Stomach smooth muscle (tissue), 2 donors: ENCODE data around the gene ZNF407.
A peak's percentile ranks its signal among the peaks of the same experiment; 100 is the strongest.

Experiments used
- H3K27ac ChIP-seq: one replicate; pipeline ENCODE4 v1.7.0; 2013; ENCODE audit warnings: mild to moderate bottlenecking, low read length, inconsistent platforms
- H3K27me3 ChIP-seq, 2 donors: one replicate each; pipeline ENCODE4 v1.7.0; 2013; ENCODE audit warnings: low read length in 2 of 2; ENCODE audit not compliant: insufficient read depth in 2 of 2, control insufficient read depth in 1 of 2
- H3K36me3 ChIP-seq, 2 donors: one replicate each; pipeline ENCODE4 v1.7.0; 2013; ENCODE audit warnings: low read length in 2 of 2; ENCODE audit not compliant: control insufficient read depth in 2 of 2, insufficient read depth in 2 of 2
- H3K4me1 ChIP-seq: one replicate; pipeline ENCODE4 v1.7.0; 2013; ENCODE audit warnings: low read length; ENCODE audit not compliant: control insufficient read depth, insufficient read depth
- H3K4me3 ChIP-seq, 2 donors: one replicate each; pipeline ENCODE4 v1.7.0; 2013; ENCODE audit warnings: low read length in 2 of 2
- H3K9ac ChIP-seq, 2 donors: one replicate each; pipeline ENCODE4 v1.7.0; 2013; ENCODE audit warnings: low read length in 2 of 2, mild to moderate bottlenecking in 1 of 2
- H3K9me3 ChIP-seq, 2 donors: one replicate each; pipeline ENCODE4 v1.7.0; 2013; ENCODE audit warnings: low read length in 2 of 2; ENCODE audit not compliant: control insufficient read depth in 2 of 2
- donor health status: healthy.
- donor health status: Pancreatic carcinoma.

The ZNF407 gene

DNA sequence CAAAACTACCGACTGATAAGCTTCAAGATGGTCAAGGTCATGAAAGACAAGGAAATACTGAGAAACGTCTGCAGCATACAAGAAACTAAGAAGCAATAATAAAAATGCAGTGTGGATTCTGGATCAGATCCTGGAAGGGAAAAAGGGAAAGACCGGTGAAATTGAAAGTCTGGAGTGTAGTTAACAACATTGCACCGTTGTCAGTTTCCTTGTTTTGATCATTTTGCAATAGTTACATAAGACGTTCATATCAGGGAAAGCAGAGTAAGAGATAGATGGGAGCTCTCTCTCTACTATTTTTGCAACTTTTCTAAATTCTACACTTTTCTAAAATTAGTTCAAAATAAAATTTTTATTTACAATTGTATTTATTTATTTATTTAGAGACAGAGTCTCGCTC, 15.0 kb upstream of the ZNF407 start:
- Histone ChIP-seq H3K4me1 (no peaks in the 10 kb centered on the region), H3K27me3 (peaks cover 4 to 7% of the 10 kb centered on the region in 2 donors), H3K36me3 (no peaks in the 10 kb centered on the region), H3K9ac (no peak overlapping the region), H3K27ac (no peak overlapping the region), H3K4me3 (no peak overlapping the region), H3K9me3 (no peaks in the 10 kb centered on the region)

DNA sequence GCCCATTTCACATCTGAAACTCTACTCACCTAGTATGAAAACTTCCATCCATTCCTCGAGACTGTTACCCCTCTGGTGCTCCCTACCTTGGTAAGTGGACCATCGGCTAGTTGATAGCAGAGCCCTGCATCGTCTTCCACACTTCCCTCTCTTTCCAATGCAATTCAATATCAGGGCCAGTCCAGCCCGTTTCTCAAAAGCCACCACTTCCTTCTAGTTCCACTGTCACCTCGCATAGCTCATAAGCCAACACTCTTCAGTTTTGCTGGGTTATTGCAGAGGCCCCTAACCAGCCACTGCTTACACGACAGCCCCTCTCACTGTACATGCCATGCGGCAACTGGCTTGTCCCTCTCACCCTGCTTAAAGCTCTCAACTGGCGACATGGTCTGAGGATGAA, 10.2 kb upstream of the ZNF407 start:
- no peaks in the 10 kb centered on the region for H3K36me3 ChIP-seq
- no peak overlapping the region for H3K9ac ChIP-seq
- no peak overlapping the region for H3K4me3 ChIP-seq
- H3K4me1 ChIP-seq = no peaks in the 10 kb centered on the region
- peaks cover 0 to 4% of the 10 kb centered on the region in 2 donors for H3K27me3 ChIP-seq
- no peak overlapping the region for H3K27ac ChIP-seq
- no peaks in the 10 kb centered on the region for H3K9me3 ChIP-seq

DNA sequence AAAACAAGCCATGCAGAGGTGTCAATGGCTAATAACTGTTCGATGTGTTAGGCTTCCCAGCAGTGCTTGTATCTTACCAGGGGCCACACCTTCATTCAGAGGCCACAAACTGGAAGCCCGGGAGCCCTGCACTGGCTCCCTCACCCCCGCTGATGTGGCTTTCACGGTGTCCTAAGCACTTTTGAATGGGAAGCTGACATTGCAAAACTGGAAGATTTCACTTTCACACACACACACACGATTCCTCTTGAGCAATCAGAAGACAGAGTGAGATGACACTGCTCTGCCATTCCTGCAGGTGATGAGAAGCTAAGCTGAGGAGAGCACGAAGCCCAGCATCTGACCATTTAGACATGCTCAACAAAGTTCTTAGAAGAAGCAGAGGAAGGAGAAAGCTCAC, 8.6 kb upstream of the ZNF407 start:
- Histone ChIP-seq H3K4me1 (no peaks in the 10 kb centered on the region), H3K27me3 (no peaks in the 10 kb centered on the region), H3K36me3 (peaks cover 3 to 10% of the 10 kb centered on the region in 2 donors), H3K9me3 (no peaks in the 10 kb centered on the region), H3K4me3 (no peak overlapping the region), H3K27ac (no peak overlapping the region), H3K9ac (no peak overlapping the region)

DNA sequence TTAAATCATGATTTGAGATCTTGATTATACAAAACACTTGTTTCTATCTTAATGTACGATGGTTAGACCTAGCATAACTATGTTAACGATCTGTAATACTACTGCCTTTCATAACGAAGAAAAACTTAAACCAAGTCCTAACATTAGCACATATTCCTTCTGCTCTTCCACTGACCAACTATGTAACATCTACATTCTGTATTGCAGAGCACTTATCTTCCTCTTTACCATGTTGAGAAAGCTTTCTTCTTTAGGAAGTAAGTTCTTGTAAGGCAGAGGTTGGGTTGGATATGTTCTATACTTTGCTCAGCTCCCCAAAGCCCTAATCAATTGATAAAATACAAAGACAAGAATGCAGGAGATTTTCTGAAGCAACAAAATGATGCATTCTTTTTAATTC, 7.9 kb upstream of the ZNF407 start:
- Histone ChIP-seq H3K27me3 (no peaks in the 10 kb centered on the region), H3K9ac (no peak overlapping the region), H3K27ac (no peak overlapping the region), H3K36me3 (peaks cover 3 to 13% of the 10 kb centered on the region in 2 donors), H3K9me3 (no peaks in the 10 kb centered on the region), H3K4me1 (no peaks in the 10 kb centered on the region), H3K4me3 (no peak overlapping the region)

DNA sequence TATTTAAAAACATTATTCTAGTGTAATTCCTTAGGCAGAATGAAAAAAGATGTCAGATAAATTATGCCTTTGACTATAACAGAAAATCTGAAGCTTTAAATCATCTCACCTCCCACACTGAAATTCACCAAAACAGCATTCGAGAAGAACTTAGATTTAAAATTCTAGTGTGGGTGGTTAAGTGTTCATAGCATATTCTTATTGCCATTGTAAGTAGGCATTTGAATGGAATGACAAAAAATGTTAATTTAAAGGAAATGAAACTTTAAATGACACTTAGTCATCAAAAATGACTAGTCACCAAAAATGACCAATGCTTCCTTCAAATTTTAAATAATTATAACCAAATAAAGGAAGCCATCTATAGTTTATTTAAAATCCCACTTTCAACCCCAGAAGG, 7.0 kb upstream of the ZNF407 start:
- H3K27me3 ChIP-seq = no peaks in the 10 kb centered on the region
- no peak overlapping the region for H3K4me3 ChIP-seq
- H3K27ac ChIP-seq = no peak overlapping the region
- no peak overlapping the region for H3K9ac ChIP-seq
- peaks cover 3 to 16% of the 10 kb centered on the region in 2 donors for H3K36me3 ChIP-seq
- no peaks in the 10 kb centered on the region for H3K9me3 ChIP-seq
- no peaks in the 10 kb centered on the region for H3K4me1 ChIP-seq

DNA sequence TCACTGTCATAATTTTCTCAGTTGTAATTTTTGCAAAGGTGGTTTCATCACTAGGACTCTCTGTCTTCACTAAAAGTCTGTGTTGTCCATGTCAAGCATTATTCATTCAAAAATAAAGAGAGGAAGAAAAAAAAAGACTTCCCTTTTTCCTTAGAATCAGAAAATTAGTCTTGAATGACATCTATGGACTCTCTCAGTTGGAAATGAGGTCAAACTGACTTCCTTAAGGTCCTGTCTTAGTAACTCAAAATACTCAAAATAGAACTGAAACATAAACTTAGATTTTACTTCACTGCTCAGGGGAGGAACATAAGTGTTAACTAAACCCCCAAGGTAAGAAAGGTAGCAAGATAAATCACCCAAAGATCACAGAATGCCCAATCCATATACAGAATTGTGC, 2.2 kb upstream of the ZNF407 start:
- no peak overlapping the region for H3K4me3 ChIP-seq
- H3K9me3 ChIP-seq = no peaks in the 10 kb centered on the region
- peaks cover 17% of the 10 kb centered on the region for H3K4me1 ChIP-seq
- peaks cover 3 to 16% of the 10 kb centered on the region in 2 donors for H3K36me3 ChIP-seq
- H3K9ac ChIP-seq = no peak overlapping the region
- H3K27ac ChIP-seq = no peak overlapping the region
- no peaks in the 10 kb centered on the region for H3K27me3 ChIP-seq

DNA sequence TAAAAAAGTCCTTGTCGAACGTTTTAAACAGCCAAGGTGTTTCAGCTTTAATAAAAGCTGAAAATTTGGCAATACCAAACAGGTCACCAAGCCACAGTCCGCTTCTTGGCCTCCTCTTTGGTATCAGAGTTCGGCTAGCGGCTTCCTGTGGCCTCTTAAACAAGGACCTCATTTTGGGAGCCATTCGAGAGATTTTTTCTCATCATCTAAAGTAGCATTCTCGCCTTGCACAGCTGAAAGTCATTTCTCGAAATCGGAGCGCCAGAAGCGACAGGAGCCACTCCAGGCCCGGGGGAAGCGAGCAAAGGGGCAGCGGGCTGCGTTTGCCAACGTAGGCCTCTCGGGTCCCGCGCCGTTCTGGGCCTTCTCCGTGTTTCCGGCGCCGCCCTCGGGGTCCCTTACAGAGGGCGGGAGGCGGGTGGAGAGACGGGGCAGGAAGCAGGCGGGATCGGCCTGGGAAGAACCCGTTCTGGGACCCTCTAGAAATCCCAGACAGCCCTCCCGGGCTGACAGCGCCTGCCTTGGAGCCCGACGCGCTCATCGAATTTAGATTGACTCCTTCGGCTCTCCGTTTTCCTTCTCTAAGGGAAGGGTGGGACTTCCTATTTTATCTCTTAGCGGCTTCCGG, 522 bp upstream of the ZNF407 start:
- H3K36me3 ChIP-seq = peaks cover 3 to 16% of the 10 kb centered on the region in 2 donors
- peak overlapping the region; percentile 96 to 97 for H3K4me3 ChIP-seq
- peak overlapping the region; percentile 99 for H3K9ac ChIP-seq
- H3K4me1 ChIP-seq = peaks cover 20% of the 10 kb centered on the region
- peak overlapping the region; percentile 99 for H3K27ac ChIP-seq
- no peaks in the 10 kb centered on the region for H3K9me3 ChIP-seq
- H3K27me3 ChIP-seq = no peaks in the 10 kb centered on the region

DNA sequence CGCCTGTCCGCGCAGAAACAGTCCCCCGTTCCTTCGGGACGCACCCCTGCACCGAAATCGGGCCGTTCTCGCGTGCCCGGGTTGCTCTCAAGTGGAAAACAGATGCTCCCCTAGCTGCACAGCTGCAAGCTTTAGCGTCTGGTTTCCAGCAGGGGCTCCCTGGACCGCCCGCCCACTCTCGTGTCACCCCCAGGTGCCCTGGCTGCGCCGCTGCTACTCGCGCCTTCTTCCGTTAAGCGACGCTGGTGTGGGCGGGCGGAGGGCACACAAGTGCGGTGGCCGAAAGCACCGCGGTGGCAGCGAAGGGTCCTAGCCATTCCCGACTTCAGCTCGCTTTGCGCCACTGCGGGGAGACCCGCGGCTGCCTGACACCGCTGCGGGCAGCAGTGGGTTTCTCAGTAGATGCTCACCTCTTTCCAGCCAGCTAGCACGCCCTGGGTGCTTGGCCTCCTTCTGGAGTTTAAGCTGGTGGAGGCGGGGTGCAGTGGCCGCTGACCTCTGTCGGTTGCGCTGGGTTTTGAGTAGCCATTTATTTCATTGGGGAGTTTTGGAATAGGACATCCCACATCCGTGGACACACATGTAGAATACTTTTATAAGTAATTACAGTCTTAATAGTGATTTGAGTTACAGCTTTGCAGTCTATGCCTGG, 806 bp downstream of the ZNF407 start:
- Histone ChIP-seq H3K4me3 (peak overlapping the region; percentile 96 to 97), H3K4me1 (peaks cover 20% of the 10 kb centered on the region), H3K27me3 (no peaks in the 10 kb centered on the region), H3K27ac (peak overlapping the region; percentile 99), H3K36me3 (peaks cover 0 to 11% of the 10 kb centered on the region in 2 donors), H3K9me3 (no peaks in the 10 kb centered on the region), H3K9ac (peak overlapping the region; percentile 79 to 99)

DNA sequence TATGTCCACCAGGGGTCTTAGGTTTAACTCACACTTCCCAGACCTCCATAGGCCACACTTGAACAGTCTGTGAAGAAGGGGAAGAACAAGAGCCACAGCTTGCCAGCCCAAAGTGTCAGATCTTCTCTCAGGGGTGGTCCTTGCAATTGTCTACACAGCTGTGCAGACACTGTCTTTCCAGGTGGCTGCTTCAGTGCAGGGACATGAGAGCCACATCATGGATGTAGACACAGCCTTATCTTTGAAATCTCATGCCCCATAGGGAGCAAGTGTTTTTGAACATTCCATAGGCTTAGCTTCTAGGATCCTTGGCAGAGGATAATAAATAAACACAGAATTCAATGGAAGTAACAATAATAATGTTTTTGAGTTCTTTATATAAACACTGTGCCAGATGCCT, 6.7 kb downstream of the ZNF407 start:
- H3K27ac ChIP-seq = no peak overlapping the region
- H3K4me3 ChIP-seq = peak overlapping the region in 1 of 2 donors; percentile 44
- H3K36me3 ChIP-seq = no peaks in the 10 kb centered on the region
- no peak overlapping the region for H3K9ac ChIP-seq
- peaks cover 16% of the 10 kb centered on the region for H3K4me1 ChIP-seq
- H3K9me3 ChIP-seq = no peaks in the 10 kb centered on the region
- H3K27me3 ChIP-seq = no peaks in the 10 kb centered on the region

DNA sequence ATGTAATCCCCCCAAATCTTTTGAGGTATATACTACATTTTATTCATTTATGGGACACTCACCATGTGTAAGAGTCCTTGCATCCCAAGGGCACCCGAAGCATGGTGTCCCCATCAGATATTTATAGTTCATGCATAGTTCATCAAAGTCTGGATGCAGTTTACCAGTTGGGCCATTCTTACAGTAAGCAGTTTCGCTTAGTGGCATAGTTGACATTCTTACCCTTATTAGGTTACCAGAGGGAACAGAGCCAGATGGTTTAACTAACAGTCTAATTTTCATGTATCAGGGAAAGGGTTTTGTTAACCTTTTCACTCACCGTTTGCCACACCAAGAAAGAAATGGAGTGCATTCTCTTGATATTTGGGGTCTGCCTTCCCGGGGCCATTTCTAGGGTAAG, 7.1 kb downstream of the ZNF407 start:
- Histone ChIP-seq H3K4me3 (peak overlapping the region; percentile 31 to 44), H3K4me1 (peaks cover 15% of the 10 kb centered on the region), H3K27me3 (no peaks in the 10 kb centered on the region), H3K9ac (no peak overlapping the region), H3K27ac (no peak overlapping the region), H3K9me3 (no peaks in the 10 kb centered on the region), H3K36me3 (no peaks in the 10 kb centered on the region)

DNA sequence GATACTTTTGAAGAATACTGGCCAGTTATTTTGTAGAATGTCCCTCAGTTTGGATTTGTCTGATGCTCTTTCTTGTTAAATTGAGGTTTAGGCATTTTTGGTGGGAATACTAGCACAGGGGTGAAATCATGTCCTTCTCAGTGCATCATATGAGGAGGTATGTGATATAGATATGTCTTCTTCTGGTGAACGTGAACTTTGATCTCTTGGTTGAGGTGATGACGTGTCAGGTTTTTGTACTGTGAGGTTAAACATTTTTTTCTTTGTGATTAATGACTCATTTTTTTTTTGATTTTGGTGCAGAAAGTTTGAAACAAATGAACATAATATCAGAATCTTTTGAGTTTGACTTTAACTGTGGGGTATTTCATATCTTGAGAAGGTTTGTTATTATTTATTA, 11.0 kb downstream of the ZNF407 start:
- Histone ChIP-seq H3K9me3 (no peaks in the 10 kb centered on the region), H3K9ac (no peak overlapping the region), H3K4me1 (peaks cover 10% of the 10 kb centered on the region), H3K4me3 (no peak overlapping the region), H3K36me3 (no peaks in the 10 kb centered on the region), H3K27ac (no peak overlapping the region), H3K27me3 (no peaks in the 10 kb centered on the region)
